Pulmonary artery endothelial cell (primary cell): Measurements from ENCODE around the gene CNTD1. TPM values are rescaled to one million over a fixed set of nuclear protein-coding genes. Genes with fewer than 3 reads are reported as not detected.

ENCODE experiments used
- DNase-seq: peaks from one replicate; pipeline ENCODE4 v3.0.0-alpha.2; 2011; ENCODE audit warnings: low read depth, low spot score
- total RNA-seq: library from RNA; depleted of rRNA; stranded (reverse); fragments of >200 nt; gene quantifications from 2 replicates; pipeline ENCODE4 v1.2.3, GENCODE V29; 2014

Gene CNTD1
- total RNA-seq, 1 donor from 2014 or later, result not detected

GRCh38 chr17:42803074-42803883 is 4.6 kb downstream of the CNTD1 start:
- DNase-seq, result no peak

DNA sequence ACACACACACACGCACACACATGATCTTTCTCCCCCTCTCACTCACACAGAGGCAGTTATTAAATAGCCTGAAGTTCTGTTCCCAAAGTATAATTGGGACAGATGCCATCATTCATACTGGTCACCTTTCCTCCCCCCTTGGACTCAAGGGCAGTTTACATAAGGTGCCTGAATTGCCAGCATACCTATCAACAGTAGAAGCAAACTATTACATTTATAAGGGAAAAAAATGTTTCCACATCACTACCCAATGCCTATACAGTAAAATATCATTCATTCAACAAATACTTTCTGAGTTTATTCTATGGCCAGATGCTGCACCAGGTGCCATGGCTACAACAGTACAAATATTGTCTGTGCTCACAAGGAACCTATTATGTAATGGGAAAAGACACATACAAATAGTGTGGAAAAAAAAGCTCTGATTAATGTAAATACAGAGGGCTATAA is 6.3 kb downstream of the CNTD1 start:
- DNase-seq, result no peak

- DNase-seq, result no peak
Observed at GRCh38 chr17:42806249-42806648, 7.6 kb downstream of the CNTD1 start.

DNA sequence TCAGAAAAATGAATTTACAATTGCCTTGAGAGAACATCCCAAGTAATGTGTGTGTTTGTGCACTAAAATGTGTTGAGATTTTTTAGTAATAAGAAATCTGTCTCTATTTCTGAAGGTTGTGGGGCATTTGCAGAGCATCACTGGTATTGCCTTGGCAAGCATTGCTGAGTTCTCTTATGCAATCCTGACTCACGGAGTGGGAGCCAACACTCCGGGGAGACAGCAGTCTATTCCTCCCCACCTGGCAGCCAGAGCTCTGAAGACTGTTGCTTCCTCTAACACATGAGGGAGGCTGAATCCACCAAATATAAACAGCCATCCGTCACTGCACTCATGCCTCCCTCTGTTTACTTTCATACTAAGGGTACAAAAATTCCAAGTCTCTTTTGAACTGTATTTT is 10.6 kb downstream of the CNTD1 start:
- DNase-seq, result no peak

- DNase-seq, result peak; percentile 77
Observed at GRCh38 chr17:42814633-42815399, 16.2 kb downstream of the CNTD1 start.

DNA sequence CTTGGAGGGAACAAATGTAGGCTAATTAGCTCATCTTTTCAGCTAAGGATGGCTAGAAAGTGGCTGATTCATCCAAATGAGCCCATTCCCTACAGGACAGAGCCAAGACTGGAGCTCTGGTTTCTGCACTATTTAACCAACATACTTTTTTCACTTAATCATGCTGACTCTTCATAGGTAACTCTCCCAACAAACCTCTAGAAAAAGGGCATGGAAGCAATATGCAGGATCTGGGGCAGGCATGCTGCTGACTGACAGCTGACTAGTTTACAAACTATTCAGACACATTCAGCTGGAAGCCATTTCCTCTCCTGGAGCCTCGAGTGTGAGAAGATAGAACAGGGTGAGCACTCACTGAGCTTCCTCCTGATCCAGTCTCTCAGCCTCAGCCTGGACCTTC is 19.2 kb downstream of the CNTD1 start:
- no peak for DNase-seq

GRCh38 chr17:42818379-42818778 is 19.7 kb downstream of the CNTD1 start:
- no peak for DNase-seq

DNA sequence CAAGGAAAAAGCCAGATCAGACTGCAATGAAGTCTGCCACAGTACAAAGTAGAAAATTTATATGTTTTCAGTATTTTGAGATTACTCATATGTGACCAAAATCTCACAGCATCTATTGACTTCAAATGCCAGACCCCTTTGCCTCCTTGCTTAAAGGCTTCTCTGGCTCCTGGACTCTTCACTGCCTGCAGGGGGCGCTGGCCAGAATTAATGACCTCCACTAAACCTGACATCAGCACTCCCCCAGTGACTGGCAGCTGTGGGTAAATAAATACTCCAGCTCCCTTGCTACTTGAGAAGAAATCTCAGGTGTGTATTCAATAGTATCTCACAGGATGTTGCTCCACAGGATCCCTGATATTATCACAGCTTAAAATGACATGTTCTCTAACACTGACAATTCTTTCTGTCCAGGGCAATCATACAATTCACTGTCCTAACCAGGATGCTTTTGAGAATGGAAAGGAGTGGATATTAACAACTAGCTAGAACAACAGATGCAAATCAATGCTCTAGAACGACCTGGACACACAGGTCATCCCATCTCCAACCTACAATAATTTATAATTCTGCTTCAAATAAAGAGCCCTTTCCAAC is 21.4 kb downstream of the CNTD1 start:
- DNase-seq, result peak; percentile 45

GRCh38 chr17:42821176-42821575 is 22.5 kb downstream of the CNTD1 start:
- DNase-seq, result no peak

- no peak for DNase-seq
Observed at GRCh38 chr17:42827472-42827871, 28.8 kb downstream of the CNTD1 start.

DNA sequence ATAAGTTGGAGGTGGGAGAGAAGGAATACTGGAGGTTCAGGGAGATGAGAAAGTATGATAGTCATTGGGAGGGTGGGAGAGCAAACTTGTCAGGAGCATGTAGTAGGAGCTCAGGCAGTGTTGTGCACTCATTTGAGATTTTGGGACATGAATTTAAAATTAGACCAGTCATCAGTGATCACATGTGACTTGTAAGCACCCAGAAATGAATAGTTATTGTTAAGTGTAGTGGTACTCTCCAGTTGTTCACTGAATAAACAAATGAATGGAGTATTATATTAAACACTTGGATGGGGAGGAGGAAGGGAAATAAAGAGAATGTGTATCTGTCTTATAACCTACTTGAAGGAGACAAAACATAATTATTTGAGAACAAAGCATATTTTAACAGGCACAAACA is 32.3 kb downstream of the CNTD1 start:
- no peak for DNase-seq

DNA sequence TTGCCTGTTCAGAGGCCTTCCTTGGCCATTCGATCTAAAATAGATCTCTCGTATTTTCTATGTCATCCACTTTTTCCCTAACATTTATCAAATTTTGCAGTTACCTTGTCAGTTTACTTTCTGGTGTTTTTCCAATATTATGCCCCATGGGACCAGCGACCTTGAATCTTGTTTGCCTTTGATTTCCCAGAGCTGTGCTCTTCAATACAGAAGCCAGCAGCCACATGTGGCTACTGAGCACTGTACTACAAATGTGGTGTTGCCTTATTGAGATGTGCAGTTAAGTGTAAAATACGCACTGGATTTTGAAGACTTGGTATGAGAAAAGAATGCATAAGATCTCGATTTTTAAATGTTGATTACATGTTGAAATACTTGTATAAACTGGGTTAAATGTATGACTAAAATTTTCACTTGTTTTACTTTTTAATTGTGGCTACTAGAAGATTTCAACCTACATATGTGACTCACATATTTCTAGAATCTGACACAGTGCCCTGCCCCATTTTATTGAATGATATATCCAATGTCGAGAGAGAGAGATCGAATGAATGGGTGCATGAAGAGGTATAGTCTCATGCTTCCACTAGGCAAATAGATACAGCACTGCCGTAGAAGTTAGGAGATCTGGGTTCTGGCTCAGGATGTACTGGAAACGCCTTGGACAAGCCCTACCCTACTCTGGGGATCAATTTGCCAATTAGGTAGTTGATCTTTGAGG is 33.7 kb downstream of the CNTD1 start:
- DNase-seq, result no peak

GRCh38 chr17:42832934-42833766 is 34.5 kb downstream of the CNTD1 start, which contains the start of gene PSME3:
TSS of gene PSME3 (plus strand) at chr17:42833397. CDS start at chr17:42833632, 235 bp downstream.
- DNase-seq, result peak; percentile 41

DNA sequence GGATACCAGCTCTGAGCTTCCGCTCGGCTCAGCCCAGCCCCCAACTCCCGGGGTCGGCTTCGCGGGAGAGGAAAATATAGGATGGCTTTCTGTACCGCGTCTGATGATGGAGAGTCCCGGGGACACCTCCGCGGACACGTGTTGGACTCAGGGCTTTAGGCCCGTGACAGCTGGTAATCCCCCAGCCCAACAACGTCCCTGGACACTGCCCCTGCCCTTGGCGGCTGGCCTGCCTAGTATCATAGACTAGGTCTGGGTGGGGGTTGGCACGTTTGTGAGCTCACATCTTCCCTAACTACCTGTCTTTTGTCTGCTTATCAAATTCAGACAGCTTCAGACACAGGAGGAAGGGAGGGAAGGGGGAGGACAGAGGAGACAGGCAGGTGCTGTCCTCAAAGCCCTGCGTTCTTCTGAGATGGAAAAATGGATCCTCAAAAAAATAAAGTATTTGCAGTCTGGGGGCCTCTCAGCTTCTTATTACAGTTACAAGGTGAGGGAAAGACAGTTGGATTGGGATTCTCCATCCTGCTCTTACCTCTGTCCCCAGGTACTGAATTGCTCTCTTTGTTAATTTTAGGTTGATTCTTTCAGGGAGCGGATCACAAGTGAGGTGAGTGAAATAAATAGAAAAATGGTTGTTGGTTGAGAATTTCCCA is 35.2 kb downstream of the CNTD1 start:
- no peak for DNase-seq

DNA sequence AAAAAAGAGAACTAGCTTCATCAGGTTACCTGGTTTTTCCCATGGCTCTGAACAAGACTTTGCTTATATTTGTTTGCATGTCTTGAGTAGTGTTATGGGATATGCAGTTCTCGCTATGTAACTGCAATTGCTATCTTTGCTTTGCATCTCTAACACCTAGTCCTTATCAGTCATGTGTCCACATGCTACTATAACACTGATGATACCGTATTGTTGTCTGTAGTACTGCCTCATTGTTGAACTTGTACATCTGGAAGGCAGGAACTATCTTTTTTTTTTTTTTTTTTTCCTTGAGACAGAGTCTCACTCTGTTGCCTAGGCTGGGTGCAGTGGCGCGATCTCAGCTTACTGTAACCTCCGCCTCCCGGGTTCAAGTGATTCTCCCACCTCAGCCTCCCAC is 37.1 kb downstream of the CNTD1 start:
- DNase-seq, result no peak

DNA sequence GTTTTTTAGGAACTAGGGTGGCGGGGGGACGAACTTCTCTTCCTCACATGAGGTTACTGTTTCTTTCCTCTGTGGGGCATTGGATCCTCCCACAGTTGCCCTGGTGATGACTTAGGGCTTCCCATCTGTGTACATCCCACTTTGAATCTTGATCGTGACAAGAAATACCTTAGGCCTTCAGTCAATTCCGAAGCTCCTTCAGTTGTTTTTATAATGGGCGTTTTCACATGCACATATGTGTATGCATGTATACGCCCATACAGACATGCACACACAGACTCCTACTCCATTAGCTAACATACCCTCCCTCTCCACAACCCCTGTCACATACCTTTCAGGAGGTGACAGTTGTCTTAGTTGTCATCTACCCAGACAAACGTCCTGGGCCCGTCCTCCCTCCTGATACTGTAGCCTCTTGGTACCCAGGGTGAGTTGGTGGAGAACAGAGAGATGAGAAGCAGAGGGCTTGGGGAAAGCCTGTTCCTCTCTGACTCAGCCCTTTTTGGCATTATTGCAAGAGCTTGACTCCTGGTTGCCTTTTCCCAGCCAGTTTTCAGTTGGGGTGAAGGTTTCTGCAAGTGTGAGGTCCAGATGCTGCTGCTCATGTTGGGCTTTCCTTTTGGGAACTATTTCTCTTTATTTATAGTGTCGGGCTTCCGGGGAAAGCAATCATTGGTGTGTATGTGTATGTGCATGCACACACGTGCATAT is 43.5 kb downstream of the CNTD1 start:
- DNase-seq, result no peak

DNA sequence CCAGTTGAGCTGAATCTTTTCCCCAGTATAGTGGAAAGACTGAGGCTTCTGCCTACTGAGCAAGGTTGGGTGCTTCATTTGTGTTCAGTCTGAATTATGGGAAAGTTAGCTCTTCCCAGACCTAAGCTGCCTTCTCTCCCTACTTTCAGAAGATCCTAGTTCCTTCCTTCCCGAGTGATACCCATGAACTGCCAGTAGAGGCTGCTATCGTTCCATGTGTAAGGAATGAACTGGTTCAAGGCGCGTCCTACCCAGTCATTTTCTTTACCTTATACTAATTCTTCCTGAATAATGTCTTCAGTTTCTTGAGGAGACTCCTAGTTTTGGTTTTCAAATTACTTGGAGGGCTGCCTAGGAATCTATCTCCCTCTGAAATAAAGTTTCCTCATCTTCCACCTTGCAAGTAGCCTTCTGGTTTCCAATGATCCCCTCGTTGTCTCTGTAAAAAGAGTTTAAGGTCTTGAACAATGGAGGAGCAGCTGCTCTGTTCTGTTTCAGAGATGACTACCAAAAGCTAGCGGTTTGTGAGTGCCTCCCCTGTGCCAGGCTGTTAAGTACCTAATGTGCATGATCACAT is 44.8 kb downstream of the CNTD1 start:
- peak; percentile 47 for DNase-seq

DNA sequence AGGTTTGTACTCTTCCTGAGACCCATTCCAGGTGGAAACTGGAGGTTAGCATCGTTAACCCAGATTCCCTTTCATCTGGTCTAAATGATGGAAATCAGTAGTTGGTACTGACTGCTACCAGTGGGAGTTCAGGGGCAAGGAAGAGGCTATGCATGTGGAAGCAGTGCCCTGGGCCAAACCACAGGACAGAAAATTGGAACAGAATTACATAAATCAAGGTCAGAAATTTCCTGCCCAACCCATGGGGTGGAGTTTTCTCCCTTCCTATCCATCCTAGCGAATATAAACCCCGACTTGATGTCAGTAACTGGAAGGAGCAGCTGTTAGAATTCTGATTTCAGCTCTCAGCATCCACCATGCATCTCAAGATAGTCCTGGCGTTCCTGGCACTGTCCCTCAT is 45.6 kb downstream of the CNTD1 start, which contains the start of gene AOC2:
TSS of gene AOC2 (plus strand) at position 310 of the 400 bp plus-strand sequence. CDS start at position 357, 47 bp downstream.
- no peak for DNase-seq
